GM19193 (cell line): Measurements from ENCODE around the gene SOHLH1.

Source experiments
- POLR2A ChIP-seq: IDR thresholded peaks from 4 replicates; pipeline ENCODE4 v1.6.1; 2011; ENCODE audit not compliant: insufficient read depth, insufficient read length; ENCODE audit errors: extremely low read depth

SOHLH1 gene

GRCh38 chr9:135681161-135681560, 18.1 kb downstream of the SOHLH1 start:
- TF ChIP-seq POLR2A: no peak

GRCh38 chr9:135680056-135680455, 19.2 kb downstream of the SOHLH1 start:
- no peak for TF ChIP-seq POLR2A

GRCh38 chr9:135678236-135679017, 20.9 kb downstream of the SOHLH1 start:
- no peak for TF ChIP-seq POLR2A

GRCh38 chr9:135677641-135678168, 21.6 kb downstream of the SOHLH1 start:
- no peak for TF ChIP-seq POLR2A

- no peak for TF ChIP-seq POLR2A
These were observed 22.4 kb downstream of the SOHLH1 start for GRCh38 chr9:135676891-135677290.

GRCh38 chr9:135674977-135675376, 24.3 kb downstream of the SOHLH1 start:
- no peak for TF ChIP-seq POLR2A

GRCh38 chr9:135673941-135674340, 25.3 kb downstream of the SOHLH1 start:
- no peak for TF ChIP-seq POLR2A

- TF ChIP-seq POLR2A: no peak
These were observed 27.7 kb downstream of the SOHLH1 start for GRCh38 chr9:135671591-135672041.

- no peak for TF ChIP-seq POLR2A
These were observed 28.3 kb downstream of the SOHLH1 start for GRCh38 chr9:135670721-135671590.

- TF ChIP-seq POLR2A: no peak
These were observed 29.5 kb downstream of the SOHLH1 start for GRCh38 chr9:135669616-135670285.

- no peak for TF ChIP-seq POLR2A
These were observed 31.7 kb downstream of the SOHLH1 start for GRCh38 chr9:135667463-135668001.

- TF ChIP-seq POLR2A: no peak
These were observed 32.5 kb downstream of the SOHLH1 start for GRCh38 chr9:135666534-135667462.

- no peak for TF ChIP-seq POLR2A
These were observed 33.5 kb downstream of the SOHLH1 start for GRCh38 chr9:135665795-135666189.
